GM19468 (cell line): ENCODE measurements around the gene HBQ1.
"Not testable (repeated sequence)": the region's sequence is repeated elsewhere in the genome, so short reads cannot be mapped to it uniquely, and the experiment has no call there.

Experiments
- ATAC-seq: cut with Tn5 transposase; IDR thresholded peaks from one replicate; pipeline ENCODE4 v1.9.1; 2021; ENCODE audit warnings: mild to moderate bottlenecking, moderate library complexity, moderate number of reproducible peaks; ENCODE audit not compliant: unreplicated experiment; ENCODE audit errors: extremely low read depth

HBQ1 gene

DNA sequence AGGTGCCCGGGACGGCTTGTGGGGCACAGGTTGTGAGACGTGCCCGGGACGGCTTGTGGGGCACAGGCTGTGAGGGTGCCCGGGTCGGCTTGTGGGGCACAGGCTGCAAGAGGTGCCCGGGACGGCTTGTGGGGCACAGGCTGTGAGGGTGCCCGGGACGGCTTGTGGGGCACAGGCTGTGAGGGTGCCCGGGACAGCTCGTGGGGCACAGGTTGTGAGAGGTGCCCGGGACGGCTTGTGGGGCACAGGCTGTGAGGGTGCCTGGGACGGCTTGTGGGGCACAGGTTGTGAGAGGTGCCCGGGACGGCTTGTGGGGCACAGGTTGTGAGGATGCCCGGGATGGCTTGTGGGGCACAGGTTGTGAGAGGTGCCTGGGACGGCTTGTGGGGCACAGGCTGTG is 20.0 kb upstream of the HBQ1 start:
- not testable (repeated sequence) for ATAC-seq

DNA sequence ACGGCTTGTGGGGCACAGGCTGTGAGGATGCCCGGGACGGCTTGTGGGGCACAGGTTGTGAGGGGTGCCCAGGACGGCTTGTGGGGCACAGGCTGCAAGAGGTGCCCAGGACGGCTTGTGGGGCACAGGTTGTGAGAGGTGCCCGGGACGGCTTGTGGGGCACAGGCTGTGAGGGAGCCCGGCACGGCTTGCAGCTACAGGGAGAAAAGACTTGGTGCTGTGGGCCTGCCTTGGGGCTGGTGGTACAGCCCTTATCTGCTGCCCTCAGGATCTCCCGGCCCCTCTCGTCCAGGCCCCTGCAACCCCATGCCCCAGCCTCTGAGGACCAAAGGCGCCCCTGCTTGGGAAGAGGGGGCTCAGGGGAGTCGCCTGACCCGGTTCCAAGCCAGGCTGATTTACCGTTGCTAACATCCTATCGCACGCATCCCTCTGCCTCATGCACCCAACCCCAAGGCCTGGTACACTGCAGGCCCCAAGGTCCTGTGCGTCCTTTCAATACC is 19.5 kb upstream of the HBQ1 start:
- ATAC-seq, result no peak

DNA sequence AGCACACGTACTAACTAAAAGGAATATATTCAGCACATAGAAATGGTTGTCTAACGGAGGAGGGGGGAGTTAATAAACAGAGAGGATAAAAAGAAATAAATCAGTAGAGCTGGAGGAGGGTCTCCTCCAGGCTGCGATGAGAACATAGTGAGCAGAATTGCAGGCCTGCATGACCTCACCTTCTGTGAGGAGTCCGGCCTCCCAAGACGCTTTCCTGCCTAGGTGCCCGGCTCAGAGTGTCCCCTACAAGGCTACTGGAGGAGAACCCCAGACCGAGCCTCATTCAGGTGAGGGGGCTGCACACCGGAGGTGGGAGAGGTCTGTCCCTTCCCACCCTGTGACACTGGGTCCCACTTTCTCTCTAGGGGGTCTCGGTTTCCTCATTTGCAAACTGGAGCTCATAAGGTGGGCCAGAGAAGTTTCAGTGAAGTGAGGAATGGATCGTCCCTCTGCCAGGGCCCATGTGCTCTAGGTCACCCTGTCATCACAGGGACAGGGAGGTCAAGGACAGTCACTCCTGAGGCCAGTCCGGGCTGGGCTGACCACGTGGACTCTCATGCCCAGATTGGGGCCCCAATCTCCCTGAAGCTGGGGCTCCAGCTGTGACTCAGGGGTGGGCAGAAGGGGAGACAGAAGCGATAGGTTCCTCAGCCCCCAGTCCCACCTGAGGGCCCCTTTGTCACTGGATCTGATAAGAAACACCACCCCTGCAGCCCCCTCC is 17.8 kb upstream of the HBQ1 start:
- no peak for ATAC-seq

DNA sequence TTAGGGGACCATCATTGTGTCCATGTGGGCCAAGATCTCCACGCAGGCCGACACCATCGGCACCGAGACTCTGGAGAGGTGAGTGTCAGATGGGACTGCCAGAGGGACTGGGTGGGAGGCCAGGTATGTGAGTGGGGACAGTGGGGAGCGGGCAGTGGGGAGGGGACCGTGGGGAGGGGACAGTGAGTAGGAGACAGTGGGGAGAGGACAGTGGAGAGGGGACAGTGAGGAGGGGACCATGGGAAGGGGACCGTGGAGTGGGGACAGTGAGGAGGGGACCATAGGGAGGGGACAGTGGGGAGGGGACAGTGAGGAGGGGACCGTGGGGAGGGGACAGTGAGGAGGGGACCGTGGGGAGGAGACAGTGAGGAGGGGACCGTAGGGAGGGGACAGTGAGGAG is 17.1 kb upstream of the HBQ1 start:
- not testable (repeated sequence) for ATAC-seq

DNA sequence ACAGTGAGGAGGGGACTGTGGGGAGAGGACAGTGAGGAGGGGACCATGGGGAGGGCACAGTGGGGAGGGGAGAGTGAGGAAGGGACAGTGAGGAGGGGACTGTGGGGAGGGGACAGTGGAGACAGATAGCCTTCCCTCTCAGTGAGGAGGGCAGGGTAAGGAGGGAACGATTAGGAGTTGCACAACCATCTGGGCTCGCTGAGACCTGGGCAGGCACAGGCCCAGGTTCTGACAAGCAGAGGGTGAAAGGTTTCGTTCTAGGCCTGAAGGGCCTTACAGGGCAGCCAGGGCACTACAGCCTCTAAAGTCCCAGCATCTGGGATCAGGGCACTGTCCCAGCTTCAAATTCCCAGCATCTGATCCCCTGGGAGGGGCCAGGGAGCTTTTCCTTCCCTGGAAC is 16.6 kb upstream of the HBQ1 start:
- ATAC-seq, result not testable (repeated sequence)

DNA sequence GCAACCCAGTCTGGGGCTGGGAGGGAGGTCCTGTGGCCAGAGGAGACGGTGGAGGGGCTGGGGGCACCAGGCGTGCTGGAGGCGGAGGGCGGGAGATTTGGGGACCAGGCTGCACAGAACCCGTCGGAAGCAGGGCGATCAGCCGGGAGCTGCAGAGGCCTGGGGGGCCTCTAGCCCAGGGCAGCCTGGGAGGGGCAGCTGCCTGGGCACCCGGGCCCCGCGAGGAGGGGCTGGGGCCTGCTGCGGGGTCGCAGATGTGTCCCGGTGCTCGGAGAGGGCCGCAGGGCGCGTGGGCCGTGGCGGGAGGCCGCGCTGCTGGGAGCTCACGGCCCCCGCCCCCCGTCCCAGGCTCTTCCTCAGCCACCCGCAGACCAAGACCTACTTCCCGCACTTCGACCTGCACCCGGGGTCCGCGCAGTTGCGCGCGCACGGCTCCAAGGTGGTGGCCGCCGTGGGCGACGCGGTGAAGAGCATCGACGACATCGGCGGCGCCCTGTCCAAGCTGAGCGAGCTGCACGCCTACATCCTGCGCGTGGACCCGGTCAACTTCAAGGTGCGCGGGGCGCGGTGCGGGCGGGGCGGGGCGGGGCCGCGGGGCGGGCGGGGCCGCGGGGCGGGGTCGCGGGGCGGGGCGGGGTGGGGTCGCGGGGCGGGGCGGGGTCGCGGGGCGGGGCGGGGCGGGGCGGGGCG is 16.0 kb upstream of the HBQ1 start:
- not testable (repeated sequence) for ATAC-seq

DNA sequence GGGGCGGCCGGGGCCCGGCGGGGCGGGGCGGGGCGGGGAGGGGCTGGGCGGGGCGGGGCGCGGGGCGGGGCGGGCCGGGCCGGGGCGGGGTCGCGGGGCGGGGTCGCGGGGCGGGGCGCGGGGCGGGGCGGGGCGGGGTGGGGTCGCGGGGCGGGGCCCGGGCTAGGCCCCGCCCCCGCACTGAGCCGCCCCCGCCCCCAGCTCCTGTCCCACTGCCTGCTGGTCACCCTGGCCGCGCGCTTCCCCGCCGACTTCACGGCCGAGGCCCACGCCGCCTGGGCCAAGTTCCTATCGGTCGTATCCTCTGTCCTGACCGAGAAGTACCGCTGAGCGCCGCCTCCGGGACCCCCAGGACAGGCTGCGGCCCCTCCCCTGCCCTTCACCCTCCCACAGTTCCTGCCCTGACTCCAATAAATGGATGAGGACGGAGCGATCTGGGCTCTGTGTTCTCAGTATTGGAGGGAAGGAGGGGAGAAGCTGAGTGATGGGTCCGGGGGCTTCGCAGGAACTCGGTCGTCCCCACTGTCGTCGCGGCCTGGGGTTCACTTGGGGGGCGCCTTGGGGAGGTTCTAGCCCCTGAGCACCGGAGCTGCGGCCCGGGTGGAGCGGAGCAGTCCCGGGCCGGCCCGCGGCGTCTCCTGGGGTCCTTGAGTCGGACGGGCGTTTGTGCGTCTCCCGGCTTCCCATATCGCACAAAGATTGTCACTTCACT is 15.3 kb upstream of the HBQ1 start:
- no peak for ATAC-seq

DNA sequence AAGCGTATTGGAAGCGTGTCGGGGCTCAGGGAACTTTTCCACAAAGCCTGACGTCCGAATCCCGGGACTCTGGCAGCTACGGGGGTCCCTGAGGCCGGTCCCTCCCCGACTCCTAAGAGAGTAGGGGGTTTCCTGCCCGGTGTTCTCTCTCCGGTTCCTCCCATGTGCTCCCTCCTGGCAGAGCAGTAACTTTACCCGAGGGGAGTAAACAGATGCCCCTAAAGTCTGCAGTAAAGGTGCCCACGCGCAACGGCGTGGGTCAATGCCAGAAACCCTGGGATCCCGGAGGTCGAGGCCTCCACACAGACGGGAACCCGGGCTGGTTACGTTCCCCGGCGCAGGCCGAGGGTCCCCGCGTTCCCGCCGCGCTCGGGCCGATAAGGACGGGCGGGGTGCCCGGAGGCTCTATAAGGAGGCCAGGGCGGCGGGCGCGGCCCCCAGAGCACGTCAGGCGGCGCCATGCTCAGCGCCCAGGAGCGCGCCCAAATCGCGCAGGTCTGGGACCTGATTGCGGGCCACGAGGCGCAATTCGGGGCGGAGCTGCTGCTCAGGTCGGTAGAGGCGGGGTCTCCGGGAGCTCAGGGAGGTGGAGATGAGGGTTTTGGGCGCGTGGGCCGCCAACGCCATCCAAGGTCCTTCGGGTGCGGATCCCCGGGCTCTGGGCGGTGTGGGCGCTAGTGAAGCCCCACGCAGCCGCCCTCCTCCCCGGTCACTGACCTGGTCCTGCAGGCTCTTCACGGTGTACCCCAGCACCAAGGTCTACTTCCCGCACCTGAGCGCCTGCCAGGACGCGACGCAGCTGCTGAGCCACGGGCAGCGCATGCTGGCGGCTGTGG is 14.5 kb upstream of the HBQ1 start, which contains the start of gene HBM:
TSS of gene HBM (plus strand) at position 440 of the 836 bp plus-strand sequence. CDS start at position 460, 20 bp downstream.
- ATAC-seq, result no peak

DNA sequence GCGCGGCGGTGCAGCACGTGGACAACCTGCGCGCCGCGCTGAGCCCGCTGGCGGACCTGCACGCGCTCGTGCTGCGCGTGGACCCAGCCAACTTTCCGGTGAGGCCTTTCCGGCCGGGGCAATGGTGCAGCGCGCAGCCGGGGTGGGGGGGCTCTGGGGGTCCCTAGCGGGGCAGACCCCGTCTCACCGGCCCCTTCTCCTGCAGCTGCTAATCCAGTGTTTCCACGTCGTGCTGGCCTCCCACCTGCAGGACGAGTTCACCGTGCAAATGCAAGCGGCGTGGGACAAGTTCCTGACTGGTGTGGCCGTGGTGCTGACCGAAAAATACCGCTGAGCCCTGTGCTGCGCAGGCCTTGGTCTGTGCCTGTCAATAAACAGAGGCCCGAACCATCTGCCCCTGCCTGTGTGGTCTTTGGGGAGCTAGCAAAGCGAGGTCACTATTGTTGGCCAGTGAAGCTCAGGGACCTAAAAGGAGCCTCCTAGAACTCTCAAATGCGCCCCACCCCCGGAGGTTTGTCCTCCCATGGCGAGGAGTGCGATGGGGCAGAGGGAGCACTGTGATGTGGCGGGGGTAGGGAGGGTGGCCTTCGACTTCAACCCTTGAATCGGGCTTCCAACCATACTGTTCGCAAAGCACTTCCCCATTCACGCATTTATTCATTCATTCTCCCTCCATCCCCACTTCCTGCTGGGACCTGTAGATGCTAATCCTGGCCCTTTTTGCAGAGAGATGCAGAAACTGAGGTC is 13.7 kb upstream of the HBQ1 start:
- ATAC-seq, result no peak

DNA sequence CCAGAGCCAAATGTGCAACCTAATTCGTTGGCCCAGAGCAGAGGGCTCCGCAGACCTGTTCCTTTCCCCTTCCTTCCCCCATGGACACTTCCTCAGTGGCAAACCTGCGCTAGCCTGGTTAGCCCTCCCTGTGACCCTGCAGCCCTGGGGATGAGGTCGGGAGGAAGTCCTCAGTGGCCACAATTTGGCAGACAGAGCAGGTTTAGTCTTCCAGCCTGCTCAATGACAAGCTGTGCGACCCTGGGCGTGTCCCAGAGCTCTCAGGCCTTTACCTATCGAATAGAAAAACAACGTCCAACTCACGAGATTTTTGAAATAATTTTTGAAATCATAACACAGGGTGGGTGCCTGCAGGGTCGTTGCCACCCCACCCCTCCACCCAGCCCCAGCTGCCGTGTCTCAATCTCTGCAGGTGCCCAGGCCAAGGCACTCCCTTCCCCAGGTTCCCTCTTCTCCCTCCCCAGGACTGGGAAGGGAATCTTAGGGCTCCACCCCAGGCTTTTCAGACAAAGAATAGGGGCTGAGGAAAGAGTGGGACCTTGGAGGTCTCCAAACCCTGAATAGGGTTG is 13.1 kb upstream of the HBQ1 start:
- ATAC-seq, result no peak

DNA sequence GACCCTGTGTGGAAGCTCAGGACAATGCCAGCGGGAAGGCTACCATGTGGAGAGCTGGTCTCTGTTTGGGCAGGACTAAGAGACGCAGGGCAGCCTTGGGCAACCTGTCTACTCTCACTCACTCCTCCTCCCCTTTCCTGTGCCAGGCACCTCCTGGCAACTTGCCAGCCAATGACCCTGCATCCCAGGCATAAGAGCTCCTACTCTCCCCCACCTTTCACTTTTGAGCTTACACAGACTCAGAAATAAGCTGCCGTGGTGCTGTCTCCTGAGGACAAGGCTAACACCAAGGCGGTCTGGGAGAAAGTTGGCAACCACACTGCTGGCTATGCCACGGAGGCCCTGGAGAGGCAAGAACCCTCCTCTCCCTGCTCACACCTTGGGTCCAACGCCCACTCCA is 11.8 kb upstream of the HBQ1 start:
- no peak for ATAC-seq

DNA sequence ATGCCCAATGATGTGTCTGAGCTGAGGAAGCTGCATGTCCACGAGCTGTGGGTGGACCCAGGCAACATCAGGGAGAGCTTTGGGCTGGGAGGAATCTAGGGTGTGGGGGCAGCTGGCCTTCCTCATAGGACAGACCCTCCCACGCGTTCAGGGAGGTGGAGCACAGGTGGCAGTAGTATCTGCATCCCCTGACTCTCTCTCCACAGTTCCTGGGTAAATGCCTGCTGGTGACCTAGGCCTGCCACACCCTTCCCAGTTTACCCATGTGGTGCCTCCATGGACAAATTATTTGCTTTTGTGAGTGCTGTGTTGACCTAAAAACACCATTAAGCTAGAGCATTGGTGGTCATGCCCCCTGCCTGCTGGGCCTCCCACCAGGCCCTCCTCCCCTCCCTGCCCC is 11.2 kb upstream of the HBQ1 start:
- no peak for ATAC-seq

DNA sequence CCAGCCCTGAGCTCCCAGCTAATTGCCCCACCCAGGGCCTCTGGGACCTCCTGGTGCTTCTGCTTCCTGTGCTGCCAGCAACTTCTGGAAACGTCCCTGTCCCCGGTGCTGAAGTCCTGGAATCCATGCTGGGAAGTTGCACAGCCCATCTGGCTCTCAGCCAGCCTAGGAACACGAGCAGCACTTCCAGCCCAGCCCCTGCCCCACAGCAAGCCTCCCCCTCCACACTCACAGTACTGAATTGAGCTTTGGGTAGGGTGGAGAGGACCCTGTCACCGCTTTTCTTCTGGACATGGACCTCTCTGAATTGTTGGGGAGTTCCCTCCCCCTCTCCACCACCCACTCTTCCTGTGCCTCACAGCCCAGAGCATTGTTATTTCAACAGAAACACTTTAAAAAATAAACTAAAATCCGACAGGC is 10.2 kb upstream of the HBQ1 start:
- ATAC-seq, result not testable (repeated sequence)

DNA sequence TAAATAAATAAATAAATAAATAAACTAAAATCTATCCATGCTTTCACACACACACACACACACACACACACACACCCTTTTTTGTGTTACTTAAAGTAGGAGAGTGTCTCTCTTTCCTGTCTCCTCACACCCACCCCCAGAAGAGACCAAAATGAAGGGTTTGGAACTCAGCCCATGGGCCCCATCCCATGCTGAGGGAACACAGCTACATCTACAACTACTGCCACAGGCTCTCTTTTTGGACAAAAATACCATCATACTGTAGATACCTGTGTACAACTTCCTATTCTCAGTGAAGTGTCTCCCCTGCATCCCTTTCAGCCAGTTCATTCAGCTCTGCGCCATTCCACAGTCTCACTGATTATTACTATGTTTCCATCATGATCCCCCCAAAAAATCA is 9.5 kb upstream of the HBQ1 start:
- no peak for ATAC-seq

DNA sequence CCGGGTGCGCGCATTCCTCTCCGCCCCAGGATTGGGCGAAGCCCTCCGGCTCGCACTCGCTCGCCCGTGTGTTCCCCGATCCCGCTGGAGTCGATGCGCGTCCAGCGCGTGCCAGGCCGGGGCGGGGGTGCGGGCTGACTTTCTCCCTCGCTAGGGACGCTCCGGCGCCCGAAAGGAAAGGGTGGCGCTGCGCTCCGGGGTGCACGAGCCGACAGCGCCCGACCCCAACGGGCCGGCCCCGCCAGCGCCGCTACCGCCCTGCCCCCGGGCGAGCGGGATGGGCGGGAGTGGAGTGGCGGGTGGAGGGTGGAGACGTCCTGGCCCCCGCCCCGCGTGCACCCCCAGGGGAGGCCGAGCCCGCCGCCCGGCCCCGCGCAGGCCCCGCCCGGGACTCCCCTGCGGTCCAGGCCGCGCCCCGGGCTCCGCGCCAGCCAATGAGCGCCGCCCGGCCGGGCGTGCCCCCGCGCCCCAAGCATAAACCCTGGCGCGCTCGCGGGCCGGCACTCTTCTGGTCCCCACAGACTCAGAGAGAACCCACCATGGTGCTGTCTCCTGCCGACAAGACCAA is 7.8 kb upstream of the HBQ1 start, which contains the start of gene HBA2:
TSS of gene HBA2 (plus strand) at position 503 of the 568 bp plus-strand sequence. CDS start at position 540, 37 bp downstream.
- ATAC-seq, result not testable (repeated sequence)

DNA sequence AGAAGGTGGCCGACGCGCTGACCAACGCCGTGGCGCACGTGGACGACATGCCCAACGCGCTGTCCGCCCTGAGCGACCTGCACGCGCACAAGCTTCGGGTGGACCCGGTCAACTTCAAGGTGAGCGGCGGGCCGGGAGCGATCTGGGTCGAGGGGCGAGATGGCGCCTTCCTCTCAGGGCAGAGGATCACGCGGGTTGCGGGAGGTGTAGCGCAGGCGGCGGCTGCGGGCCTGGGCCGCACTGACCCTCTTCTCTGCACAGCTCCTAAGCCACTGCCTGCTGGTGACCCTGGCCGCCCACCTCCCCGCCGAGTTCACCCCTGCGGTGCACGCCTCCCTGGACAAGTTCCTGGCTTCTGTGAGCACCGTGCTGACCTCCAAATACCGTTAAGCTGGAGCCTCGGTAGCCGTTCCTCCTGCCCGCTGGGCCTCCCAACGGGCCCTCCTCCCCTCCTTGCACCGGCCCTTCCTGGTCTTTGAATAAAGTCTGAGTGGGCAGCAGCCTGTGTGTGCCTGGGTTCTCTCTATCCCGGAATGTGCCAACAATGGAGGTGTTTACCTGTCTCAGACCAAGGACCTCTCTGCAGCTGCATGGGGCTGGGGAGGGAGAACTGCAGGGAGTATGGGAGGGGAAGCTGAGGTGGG is 6.9 kb upstream of the HBQ1 start:
- ATAC-seq, result not testable (repeated sequence)

DNA sequence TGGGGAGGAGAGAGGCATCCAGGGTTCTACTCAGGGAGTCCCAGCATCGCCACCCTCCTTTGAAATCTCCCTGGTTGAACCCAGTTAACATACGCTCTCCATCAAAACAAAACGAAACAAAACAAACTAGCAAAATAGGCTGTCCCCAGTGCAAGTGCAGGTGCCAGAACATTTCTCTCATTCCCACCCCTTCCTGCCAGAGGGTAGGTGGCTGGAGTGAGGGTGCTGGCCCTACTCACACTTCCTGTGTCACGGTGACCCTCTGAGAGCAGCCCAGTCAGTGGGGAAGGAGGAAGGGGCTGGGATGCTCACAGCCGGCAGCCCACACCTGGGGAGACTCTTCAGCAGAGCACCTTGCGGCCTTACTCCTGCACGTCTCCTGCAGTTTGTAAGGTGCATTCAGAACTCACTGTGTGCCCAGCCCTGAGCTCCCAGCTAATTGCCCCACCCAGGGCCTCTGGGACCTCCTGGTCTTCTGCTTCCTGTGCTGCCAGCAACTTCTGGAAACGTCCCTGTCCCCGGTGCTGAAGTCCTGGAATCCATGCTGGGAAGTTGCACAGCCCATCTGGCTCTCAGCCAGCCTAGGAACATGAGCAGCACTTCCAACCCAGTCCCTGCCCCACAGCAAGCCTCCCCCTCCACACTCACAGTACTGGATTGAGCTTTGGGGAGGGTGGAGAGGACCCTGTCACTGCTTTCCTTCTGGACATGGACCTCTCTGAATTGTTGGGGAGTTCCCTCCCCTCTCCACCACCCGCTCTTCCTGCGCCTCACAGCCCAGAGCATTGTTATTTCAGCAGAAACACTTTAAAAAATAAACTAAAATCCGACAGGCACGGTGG is 6.1 kb upstream of the HBQ1 start:
- ATAC-seq, result not testable (repeated sequence)
